GM21447 (cell line): ENCODE measurements around the gene CKAP5.
"Not testable (repeated sequence)": the region's sequence is repeated elsewhere in the genome, so short reads cannot be mapped to it uniquely, and the experiment has no call there.

Source experiments
- ATAC-seq: cut with Tn5 transposase; IDR thresholded peaks from one replicate; pipeline ENCODE4 v1.9.1; 2021; ENCODE audit not compliant: unreplicated experiment

Gene CKAP5

DNA sequence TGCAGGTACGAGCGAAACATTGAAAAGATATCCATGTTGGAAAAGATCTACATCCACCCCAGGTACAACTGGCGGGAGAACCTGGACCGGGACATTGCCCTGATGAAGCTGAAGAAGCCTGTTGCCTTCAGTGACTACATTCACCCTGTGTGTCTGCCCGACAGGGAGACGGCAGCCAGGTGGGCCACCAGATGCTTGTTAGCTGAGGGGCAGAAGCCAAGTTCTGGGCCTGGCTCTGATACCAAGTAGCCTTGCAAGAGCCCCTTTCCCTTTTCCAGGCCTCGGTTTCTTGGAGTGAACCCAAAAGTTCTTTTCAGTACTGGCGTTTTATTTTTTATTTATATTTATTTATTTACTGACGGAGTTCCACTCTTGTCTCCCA is 117.4 kb downstream of the CKAP5 start:
- no peak for ATAC-seq

DNA sequence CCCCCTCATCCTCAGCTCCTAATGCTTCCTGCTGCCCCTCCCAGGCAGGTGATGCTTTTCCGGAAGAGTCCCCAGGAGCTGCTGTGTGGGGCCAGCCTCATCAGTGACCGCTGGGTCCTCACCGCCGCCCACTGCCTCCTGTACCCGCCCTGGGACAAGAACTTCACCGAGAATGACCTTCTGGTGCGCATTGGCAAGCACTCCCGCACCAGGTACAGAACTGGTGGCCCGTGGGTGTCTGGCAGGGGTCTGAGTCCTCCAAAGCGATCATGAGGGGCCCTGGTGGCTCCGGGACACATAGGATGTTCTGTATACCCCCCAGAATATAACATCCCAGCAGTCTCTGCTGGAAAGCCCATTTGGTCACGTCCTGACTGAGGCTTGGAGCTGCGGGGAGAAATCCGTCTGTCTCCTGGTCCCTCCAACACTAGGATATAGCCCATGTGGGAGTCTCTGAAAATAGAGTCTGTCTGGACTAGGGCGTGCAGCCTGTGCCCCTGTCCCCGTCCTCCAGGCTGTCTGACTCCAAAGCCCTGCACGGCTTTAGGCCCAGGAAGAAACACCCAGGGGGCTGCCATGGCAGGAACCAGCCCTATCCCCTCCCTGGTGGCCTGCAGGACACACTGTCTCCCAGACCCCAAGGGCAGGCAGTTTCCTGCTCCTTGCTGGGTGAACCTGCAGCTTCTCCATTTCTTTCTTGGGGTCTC is 118.0 kb downstream of the CKAP5 start:
- no peak for ATAC-seq

DNA sequence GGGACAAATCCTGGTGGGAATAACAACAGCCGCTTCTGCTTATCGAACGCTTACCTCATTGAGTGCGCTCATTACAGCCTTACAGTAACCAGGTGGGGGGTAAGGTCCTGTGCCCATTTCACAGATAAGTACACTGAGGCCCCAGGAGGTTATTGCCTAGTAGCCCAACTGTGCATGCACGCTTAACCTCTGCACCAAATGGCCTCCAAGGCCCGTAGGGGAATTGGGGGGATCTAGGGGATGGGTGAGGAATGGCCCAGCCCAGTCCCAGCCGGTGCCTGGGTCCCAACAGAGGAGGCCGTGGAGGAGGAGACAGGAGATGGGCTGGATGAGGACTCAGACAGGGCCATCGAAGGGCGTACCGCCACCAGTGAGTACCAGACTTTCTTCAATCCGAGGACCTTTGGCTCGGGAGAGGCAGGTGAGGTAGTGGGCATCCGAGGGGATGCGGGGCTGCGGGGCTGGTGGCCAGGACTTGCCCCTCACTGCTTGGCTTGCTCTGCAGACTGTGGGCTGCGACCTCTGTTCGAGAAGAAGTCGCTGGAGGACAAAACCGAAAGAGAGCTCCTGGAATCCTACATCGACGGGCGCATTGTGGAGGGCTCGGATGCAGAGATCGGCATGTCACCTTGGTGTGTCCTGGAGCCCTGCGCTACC is 119.7 kb downstream of the CKAP5 start:
- ATAC-seq, result no peak

- no peak for ATAC-seq
These were observed 120.5 kb downstream of the CKAP5 start for GRCh38 chr11:46725338-46726205.

DNA sequence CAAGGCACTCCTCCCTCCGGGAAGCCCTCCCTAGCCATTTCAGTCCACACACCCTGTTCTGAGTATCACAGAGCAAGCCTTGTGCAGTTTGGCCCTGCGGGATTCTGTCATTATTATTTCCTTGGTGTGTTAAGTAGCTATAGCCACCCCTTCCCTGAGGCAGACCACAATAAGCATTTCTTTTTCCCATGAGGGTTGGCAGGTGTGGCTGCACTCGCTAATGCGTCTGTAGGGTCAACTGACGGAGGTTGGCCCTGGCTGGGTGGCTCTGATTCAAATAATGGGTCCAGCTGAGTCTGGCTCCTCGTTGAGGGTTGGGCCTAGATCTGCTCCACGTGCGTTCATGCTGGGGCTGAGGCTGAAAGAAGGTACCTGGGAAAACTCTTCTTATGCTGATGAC is 122.0 kb downstream of the CKAP5 start:
- no peak for ATAC-seq

- ATAC-seq, result no peak
These were observed 122.8 kb downstream of the CKAP5 start for GRCh38 chr11:46723359-46723680.

DNA sequence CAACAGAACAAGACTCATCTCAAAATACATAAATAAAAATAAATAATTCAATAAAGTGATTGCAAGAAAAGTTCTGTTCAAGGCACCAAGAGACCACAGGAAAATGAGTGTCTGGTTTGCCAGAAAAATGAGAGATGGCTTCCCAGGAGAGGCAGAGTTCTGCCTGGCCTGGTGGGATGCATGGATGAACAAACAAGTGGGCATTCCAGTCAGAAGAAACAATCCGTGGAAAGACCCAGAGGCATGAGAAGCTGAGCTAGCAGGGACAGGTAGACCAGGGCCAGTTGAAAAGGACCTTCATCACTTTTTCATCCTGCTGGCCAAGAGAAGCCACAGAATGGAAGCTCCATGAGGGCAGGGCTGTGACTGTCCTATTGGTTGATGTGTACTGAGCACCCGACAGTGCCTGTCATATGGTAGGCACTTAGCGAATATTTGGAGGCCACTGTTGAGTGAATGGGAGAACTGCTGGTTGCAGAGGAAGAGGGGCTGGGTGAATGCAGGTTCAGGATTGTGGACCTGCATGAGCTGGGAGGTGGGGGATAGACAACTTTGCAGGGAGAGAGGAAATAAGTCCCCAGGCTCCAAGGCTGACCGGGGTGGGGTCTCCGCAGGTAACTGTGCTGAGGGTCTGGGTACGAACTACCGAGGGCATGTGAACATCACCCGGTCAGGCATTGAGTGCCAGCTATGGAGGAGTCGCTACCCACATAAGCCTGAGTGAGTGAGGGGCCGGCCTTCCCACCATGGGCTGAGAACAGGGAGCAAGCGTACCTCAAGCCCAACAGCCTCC is 123.3 kb downstream of the CKAP5 start:
- ATAC-seq, result no peak

DNA sequence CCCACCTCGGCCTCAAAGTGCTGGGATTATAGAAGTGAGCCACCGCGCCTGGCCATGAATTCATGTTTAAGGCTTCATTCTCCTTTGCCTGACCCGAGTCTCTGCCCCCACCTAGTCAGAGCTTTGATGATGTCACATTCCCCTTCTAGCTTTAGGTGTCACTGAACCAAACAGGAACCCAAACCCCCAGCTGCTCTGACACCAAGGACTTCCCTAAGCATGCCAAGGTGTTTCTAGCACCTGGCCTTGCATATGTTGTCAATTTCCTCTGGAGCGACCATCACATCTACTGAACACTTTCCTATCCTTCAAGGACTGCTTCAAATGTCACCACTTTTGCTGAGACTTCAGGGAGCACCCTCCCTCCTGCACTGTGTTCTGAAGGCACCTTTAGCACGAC is 124.8 kb downstream of the CKAP5 start:
- ATAC-seq, result no peak

DNA sequence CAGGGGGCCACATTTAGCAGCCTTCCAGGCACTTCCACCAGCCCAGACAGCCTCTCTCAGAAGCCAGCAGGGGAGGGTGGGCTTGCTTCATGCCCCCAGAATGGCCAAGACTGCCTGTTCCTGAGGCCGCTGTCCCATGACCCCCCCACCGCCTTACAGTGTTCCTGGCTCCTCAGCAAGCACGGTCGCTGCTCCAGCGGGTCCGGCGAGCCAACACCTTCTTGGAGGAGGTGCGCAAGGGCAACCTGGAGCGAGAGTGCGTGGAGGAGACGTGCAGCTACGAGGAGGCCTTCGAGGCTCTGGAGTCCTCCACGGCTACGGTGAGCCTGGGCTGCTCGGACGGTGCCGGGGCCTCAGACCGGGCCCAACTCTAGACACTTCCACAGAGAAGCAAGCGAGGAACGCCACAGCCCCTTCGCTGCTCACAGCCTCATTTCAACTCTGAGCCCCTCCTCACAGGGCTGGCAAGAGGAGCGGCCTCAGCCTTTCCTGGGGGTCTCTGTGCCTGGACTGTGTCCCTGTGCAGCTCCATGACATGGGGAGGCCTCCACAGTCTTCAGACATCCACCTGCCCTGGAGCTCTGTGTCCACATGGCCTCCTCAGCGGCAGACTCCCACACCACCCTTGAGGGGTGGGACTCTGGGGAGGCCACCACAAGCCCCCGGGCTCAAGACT is 126.4 kb downstream of the CKAP5 start:
- ATAC-seq, result no peak

DNA sequence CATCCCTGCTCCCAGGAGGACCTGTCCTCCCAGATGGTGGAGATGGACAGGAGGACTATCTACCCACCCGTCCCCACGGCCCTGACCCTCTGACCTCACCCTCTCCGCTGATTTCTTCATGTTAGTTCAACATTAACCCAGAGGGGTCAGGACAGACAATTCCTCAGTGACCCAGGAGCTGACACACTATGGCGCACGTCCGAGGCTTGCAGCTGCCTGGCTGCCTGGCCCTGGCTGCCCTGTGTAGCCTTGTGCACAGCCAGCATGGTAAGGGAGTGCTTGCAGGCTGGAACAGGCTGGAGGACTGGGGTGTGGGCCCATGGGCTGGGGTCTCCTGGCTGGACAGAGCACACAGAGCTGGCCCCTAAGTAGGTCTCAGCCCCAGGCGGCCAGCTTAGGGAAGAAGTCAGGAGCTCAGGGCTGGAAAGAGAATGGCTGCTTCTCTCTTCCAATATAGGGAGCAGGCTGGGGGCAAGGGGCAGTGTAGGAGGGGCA is 127.0 kb downstream of the CKAP5 start, which contains the start of gene F2:
F2 (plus strand) TSS at position 166 of the 495 bp plus-strand sequence; CDS start at position 189, 23 bp downstream.
- no peak for ATAC-seq

DNA sequence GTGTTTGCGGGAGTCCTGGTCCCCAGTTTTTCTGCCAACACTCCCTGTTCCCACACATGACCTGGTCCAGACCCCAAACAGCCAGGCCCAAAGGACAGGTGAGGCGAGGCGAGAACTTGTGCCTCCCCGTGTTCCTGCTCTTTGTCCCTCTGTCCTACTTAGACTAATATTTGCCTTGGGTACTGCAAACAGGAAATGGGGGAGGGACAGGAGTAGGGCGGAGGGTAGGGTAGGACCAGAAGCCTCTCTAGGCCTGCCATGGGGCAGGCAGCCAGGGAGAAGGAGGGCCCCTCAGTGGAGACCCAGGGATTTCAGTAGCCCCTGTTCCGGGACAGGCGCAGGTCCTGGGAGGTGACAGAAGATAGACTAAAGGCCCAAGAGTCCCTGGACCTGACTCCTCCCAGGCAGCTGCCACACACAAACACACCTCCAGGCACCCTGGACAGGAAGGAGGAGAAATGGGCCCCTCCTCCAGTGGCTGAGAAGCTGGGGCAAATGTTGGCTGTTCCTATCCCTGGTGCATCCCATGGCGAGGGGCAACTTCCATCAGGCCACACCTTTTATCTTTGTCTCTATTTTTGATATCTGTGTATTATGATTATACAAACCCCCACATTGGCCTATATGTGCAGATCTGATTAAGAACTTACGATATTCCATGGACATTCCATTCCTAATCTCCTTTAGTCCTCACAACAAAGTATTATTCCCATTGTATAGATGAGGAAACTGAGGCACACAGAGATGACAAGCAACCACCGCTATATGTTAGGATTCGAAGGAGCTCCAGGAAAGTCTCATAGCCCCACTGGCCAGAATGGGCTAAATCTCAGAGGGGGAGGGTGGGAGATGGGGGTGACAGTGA is 127.7 kb downstream of the CKAP5 start:
- ATAC-seq, result no peak

DNA sequence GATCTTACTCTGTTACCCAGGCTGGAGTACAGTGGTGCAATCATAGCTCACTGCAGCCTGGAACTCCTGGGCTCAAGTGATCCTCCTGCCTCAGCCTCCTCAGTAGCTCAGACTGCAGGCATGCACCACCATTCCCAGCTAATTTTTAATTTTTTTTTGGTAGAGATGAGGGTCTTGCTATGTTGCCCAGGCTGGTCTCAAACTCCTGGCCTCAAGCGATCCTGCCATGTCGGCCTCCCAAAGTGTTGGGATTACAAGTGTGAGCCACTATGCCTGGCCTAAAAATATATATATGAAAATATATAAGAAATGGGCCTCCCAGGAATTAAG is 128.3 kb downstream of the CKAP5 start:
- ATAC-seq, result not testable (repeated sequence)

- ATAC-seq, result no peak
These were observed 133.1 kb downstream of the CKAP5 start for GRCh38 chr11:46712874-46713576.

DNA sequence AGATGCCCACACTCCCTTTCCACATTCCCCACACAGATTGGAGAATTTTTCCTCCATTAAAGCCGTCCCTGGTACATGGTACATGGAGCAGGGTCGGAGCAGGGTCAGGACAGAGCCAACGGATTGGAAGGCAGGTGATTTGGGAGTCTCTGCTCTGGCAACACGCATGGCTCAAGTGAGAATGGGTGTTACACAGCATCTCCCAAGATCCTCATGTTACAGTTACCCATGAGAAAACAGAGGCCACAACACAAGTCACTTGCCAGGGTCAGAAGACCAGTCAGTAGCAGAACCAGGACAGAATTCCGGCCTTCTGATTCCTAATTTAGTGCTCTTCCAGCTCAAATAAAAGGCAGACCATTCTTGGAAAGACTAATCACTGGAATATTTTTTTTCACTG is 134.8 kb downstream of the CKAP5 start:
- ATAC-seq, result no peak

GRCh38 chr11:46710821-46711269 is 135.2 kb downstream of the CKAP5 start:
- no peak for ATAC-seq

GRCh38 chr11:46709351-46709750 is 136.7 kb downstream of the CKAP5 start:
- ATAC-seq, result not testable (repeated sequence)

DNA sequence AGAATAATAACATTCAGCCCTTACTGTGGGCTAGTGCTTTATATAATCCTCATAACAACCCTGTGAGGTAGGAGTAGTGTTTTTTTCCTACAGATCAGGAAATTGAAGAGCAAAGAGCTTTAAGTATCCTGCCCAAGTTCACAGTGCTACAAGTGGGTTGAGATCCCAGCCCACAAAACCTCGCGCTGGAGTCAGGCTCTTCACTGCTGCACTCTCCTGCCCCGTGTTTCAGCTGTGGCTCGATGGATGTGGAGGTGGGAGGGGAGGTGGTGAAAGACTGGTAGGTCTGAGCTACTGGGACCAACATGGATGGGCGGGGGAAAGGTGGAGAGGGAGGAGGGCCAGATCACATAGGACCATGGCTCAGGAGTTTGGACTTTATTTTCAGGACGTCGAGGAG is 139.2 kb downstream of the CKAP5 start:
- no peak for ATAC-seq

DNA sequence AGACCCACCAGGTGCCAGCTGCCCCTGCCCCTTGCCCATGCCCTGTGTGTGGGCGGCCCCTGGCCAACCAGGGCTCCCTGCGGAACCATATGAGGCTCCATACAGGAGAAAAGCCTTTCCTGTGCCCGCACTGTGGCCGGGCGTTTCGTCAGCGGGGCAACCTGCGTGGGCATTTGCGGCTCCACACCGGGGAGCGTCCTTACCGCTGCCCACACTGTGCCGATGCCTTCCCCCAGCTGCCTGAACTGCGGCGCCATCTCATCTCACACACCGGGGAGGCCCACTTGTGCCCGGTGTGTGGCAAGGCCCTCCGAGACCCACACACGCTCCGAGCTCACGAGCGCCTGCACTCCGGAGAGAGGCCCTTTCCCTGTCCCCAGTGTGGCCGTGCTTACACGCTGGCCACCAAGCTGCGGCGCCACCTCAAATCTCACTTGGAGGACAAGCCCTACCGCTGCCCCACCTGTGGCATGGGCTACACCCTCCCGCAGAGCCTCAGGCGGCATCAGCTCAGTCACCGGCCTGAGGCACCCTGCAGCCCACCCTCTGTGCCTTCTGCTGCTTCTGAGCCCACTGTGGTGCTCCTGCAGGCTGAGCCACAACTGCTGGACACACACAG is 140.9 kb downstream of the CKAP5 start:
- ATAC-seq, result no peak
